BE2C (cell line): ENCODE data around the gene SYT1.
"Not testable (repeated sequence)": the region's sequence is repeated elsewhere in the genome, so short reads cannot be mapped to it uniquely, and the experiment has no call there.

Source experiments
- DNase-seq: peaks from one replicate; pipeline ENCODE4 v3.0.0-alpha.2; 2020
- H3K27me3 ChIP-seq: fragments of 250-450 bp; sonication (Bioruptor Pico); 2 replicates; pipeline ENCODE4 v1.5.1; 2020; ENCODE audit warnings: mild to moderate bottlenecking
- H3K36me3 ChIP-seq: fragments of 250-450 bp; sonication (Bioruptor Pico); 2 replicates; pipeline ENCODE4 v1.5.1; 2020; ENCODE audit warnings: mild to moderate bottlenecking
- H3K4me1 ChIP-seq: fragments of 250-450 bp; sonication (Bioruptor Pico); 2 replicates; pipeline ENCODE4 v1.5.1; 2020
- H3K4me3 ChIP-seq: 2 replicates; pipeline ENCODE4 v1.5.1; 2011; ENCODE audit warnings: low read depth, low read length
- H3K9me3 ChIP-seq: fragments of 250-450 bp; sonication (Bioruptor Pico); 2 replicates; pipeline ENCODE4 v1.5.1; 2020
- TF ChIP-seq, protein P1 (sequence below): IDR thresholded peaks from 2 replicates; pipeline ENCODE4 v1.5.1; 2012; ENCODE audit warnings: mild to moderate bottlenecking, low read depth, low read length

The SYT1 gene

DNA sequence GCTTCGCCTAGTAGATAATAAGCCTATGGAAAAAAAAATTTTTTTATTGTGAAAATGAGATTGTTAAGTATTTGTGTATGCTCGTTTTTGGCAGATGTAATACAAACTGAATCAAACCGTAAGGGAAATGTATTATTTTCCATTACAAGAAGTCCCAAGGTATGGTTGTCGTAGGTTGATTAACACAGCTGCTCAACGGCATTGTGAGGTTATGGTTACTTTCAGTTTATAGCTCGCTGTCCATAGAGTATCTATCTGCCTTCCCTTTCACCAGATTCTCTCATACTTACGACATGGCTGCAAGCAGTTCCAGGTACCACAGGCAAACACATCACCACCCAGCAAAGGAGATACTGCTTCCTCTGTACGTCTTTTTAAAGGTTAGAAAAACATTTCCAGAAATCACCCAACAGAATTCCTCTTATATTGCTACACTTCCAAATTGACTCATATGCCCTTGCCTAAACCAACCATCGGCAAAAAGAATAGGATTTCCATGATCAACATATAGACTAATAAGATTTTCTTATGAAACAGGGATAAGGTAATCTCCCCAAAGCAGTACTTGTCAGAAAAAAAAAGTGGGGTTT lies 338.6 kb downstream of the SYT1 start:
- peaks cover 2% of the 10 kb centered on the region; the same call in 1 of the 2 replicates for H3K4me1 ChIP-seq
- H3K4me3 ChIP-seq = no peak overlapping the region
- H3K36me3 ChIP-seq = peaks cover 25% of the 10 kb centered on the region
- H3K27me3 ChIP-seq = no peaks in the 10 kb centered on the region
- DNase-seq = no peak
- TF ChIP-seq, protein P1, sequence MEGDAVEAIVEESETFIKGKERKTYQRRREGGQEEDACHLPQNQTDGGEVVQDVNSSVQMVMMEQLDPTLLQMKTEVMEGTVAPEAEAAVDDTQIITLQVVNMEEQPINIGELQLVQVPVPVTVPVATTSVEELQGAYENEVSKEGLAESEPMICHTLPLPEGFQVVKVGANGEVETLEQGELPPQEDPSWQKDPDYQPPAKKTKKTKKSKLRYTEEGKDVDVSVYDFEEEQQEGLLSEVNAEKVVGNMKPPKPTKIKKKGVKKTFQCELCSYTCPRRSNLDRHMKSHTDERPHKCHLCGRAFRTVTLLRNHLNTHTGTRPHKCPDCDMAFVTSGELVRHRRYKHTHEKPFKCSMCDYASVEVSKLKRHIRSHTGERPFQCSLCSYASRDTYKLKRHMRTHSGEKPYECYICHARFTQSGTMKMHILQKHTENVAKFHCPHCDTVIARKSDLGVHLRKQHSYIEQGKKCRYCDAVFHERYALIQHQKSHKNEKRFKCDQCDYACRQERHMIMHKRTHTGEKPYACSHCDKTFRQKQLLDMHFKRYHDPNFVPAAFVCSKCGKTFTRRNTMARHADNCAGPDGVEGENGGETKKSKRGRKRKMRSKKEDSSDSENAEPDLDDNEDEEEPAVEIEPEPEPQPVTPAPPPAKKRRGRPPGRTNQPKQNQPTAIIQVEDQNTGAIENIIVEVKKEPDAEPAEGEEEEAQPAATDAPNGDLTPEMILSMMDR = no peak
- no peaks in the 10 kb centered on the region for H3K9me3 ChIP-seq

DNA sequence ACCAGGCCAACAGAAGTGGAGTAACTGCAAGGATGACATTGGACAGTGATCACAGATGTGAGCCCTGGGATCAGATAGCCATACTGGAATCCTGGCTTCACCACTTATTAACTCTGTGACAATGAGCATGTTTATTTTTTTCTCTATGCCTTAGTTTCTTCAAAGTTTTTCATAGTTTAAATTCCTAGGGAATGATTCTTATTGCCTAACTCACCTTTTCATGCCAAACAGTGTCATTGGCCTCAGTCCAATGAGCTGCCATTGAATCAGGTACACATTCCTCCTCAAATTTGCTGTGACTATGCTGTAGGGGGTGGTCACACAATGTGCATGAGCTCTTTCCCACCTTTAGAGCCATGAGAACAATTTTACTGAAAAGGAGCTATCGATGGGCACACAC lies 342.3 kb downstream of the SYT1 start:
- H3K9me3 ChIP-seq = no peaks in the 10 kb centered on the region
- no peak overlapping the region for H3K4me3 ChIP-seq
- H3K27me3 ChIP-seq = no peaks in the 10 kb centered on the region
- no peak for DNase-seq
- H3K36me3 ChIP-seq = peaks cover 34% of the 10 kb centered on the region
- TF ChIP-seq, protein P1 = no peak
- no peaks in the 10 kb centered on the region for H3K4me1 ChIP-seq

DNA sequence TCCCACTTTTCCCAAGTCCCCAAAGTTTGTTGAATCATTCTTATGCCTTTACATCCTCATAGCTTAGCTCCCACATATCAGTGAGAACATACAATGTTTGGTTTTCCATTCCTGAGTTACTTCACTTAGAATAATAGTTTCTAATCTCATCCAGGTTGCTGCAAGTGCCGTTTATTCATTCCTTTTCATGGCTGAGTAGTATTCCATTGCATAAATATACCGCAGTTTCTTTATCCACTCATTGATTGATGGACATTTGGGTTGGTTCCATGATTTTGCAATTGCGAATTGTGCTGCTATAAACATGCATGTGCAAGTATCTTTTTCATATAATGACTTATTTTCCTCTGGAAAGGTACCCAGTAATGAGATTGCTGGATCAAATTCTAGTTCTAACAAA lies 345.8 kb downstream of the SYT1 start:
- not testable (repeated sequence) for H3K9me3 ChIP-seq, H3K4me3 ChIP-seq, DNase-seq, H3K27me3 ChIP-seq, H3K4me1 ChIP-seq
- peaks cover 35% of the 10 kb centered on the region for H3K36me3 ChIP-seq

GRCh38 chr12:79217306-79217705 lies 352.7 kb downstream of the SYT1 start:
- Histone ChIP-seq H3K4me1 (no peaks in the 10 kb centered on the region), H3K36me3 (peaks cover 44% of the 10 kb centered on the region), H3K4me3 (no peak overlapping the region), H3K27me3 (no peaks in the 10 kb centered on the region), H3K9me3 (no peaks in the 10 kb centered on the region)
- TF ChIP-seq, protein P1 = no peak
- DNase-seq = no peak

GRCh38 chr12:79223210-79223609 lies 358.6 kb downstream of the SYT1 start:
- Histone ChIP-seq H3K27me3 (no peaks in the 10 kb centered on the region), H3K36me3 (peaks cover 69% of the 10 kb centered on the region), H3K4me1 (peaks cover 6% of the 10 kb centered on the region; the same call in 1 of the 2 replicates), H3K9me3 (no peaks in the 10 kb centered on the region), H3K4me3 (no peak overlapping the region)
- DNase-seq = no peak
- TF ChIP-seq, protein P1 = no peak

- TF ChIP-seq, protein P1 = no peak
- H3K4me1 ChIP-seq = peaks cover 6% of the 10 kb centered on the region; the same call in 1 of the 2 replicates
- no peaks in the 10 kb centered on the region for H3K27me3 ChIP-seq
- DNase-seq = no peak
- peaks cover 64% of the 10 kb centered on the region for H3K36me3 ChIP-seq
- no peaks in the 10 kb centered on the region for H3K9me3 ChIP-seq
- no peak overlapping the region for H3K4me3 ChIP-seq
These were observed 359.2 kb downstream of the SYT1 start for GRCh38 chr12:79223761-79224160.
